Measurements from ENCODE around the gene SYNGAP1. TPM values are rescaled to one million over a fixed set of nuclear protein-coding genes. Genes with fewer than 3 reads are reported as not detected.

SYNGAP1 gene
- total and polyA plus RNA-seq, 2 experiments from 2014 or later = 13.9 to 45.0 TPM

- no peaks in the 10 kb centered on the region for H3K36me3 Mint-ChIP-seq (ENCODE audit: low read depth)
Observed at GRCh38 chr6:33477864-33478263, 58.0 kb downstream of the SYNGAP1 start.

More at GRCh38 chr6:33477864-33478263, 58.0 kb downstream of the SYNGAP1 start:
- H3F3A ChIP-seq (replicated peaks; ENCODE audit: low read depth) = no peaks in the 10 kb centered on the region
- no peaks in the 10 kb centered on the region for H3K36me3 ChIP-seq (ENCODE audit: insufficient read depth)
- H3K4me3 Mint-ChIP-seq = no peak overlapping the region
- H3K4me1 Mint-ChIP-seq = no peaks in the 10 kb centered on the region
- H3K4me1 ChIP-seq (ENCODE audit: insufficient read depth) = no peaks in the 10 kb centered on the region
- H3K27ac ChIP-seq (ENCODE audit: low read depth) = no peak overlapping the region
- no peaks in the 10 kb centered on the region for H3K79me2 ChIP-seq (replicated peaks; ENCODE audit: insufficient read depth)
- H3K4me3 ChIP-seq = no peak overlapping the region
- no peaks in the 10 kb centered on the region for H4K20me1 ChIP-seq (replicated peaks; ENCODE audit: insufficient read depth)
- TF ChIP-seq EZH2 (IDR thresholded peaks at IDR 0.05; ENCODE audit: low read depth, unreplicated experiment) (no peak), ZNF331 (CRISPR knock-in tag; IDR thresholded peaks at IDR 0.05; ENCODE audit: low read depth) (no peak), JUNB (IDR thresholded peaks at IDR 0.05; ENCODE audit: unreplicated experiment) (no peak), STAT1 (IDR thresholded peaks at IDR 0.05; ENCODE audit: unreplicated experiment) (no peak), ZNF114 (CRISPR knock-in tag; IDR thresholded peaks at IDR 0.05) (no peak), EZH2phosphoT487 (IDR thresholded peaks at IDR 0.05; ENCODE audit: unreplicated experiment) (no peak), CREB1 (CRISPR knock-in tag; IDR thresholded peaks at IDR 0.05; ENCODE audit: low read depth) (no peak), NANOG (IDR thresholded peaks at IDR 0.05; ENCODE audit: borderline replicate concordance) (no peak), POLR2AphosphoS5 (IDR thresholded peaks at IDR 0.05; ENCODE audit: low read depth) (no peak)
- TF ChIP-seq, protein P1, sequence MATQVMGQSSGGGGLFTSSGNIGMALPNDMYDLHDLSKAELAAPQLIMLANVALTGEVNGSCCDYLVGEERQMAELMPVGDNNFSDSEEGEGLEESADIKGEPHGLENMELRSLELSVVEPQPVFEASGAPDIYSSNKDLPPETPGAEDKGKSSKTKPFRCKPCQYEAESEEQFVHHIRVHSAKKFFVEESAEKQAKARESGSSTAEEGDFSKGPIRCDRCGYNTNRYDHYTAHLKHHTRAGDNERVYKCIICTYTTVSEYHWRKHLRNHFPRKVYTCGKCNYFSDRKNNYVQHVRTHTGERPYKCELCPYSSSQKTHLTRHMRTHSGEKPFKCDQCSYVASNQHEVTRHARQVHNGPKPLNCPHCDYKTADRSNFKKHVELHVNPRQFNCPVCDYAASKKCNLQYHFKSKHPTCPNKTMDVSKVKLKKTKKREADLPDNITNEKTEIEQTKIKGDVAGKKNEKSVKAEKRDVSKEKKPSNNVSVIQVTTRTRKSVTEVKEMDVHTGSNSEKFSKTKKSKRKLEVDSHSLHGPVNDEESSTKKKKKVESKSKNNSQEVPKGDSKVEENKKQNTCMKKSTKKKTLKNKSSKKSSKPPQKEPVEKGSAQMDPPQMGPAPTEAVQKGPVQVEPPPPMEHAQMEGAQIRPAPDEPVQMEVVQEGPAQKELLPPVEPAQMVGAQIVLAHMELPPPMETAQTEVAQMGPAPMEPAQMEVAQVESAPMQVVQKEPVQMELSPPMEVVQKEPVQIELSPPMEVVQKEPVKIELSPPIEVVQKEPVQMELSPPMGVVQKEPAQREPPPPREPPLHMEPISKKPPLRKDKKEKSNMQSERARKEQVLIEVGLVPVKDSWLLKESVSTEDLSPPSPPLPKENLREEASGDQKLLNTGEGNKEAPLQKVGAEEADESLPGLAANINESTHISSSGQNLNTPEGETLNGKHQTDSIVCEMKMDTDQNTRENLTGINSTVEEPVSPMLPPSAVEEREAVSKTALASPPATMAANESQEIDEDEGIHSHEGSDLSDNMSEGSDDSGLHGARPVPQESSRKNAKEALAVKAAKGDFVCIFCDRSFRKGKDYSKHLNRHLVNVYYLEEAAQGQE (IDR thresholded peaks at IDR 0.05; ENCODE audit: unreplicated experiment) = no peak
- TF ChIP-seq, protein P2, sequence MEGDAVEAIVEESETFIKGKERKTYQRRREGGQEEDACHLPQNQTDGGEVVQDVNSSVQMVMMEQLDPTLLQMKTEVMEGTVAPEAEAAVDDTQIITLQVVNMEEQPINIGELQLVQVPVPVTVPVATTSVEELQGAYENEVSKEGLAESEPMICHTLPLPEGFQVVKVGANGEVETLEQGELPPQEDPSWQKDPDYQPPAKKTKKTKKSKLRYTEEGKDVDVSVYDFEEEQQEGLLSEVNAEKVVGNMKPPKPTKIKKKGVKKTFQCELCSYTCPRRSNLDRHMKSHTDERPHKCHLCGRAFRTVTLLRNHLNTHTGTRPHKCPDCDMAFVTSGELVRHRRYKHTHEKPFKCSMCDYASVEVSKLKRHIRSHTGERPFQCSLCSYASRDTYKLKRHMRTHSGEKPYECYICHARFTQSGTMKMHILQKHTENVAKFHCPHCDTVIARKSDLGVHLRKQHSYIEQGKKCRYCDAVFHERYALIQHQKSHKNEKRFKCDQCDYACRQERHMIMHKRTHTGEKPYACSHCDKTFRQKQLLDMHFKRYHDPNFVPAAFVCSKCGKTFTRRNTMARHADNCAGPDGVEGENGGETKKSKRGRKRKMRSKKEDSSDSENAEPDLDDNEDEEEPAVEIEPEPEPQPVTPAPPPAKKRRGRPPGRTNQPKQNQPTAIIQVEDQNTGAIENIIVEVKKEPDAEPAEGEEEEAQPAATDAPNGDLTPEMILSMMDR (conservative IDR thresholded peaks at IDR 0.05; ENCODE audit: low read depth in 2 of 2) = no peak
- TF ChIP-seq, protein P3, sequence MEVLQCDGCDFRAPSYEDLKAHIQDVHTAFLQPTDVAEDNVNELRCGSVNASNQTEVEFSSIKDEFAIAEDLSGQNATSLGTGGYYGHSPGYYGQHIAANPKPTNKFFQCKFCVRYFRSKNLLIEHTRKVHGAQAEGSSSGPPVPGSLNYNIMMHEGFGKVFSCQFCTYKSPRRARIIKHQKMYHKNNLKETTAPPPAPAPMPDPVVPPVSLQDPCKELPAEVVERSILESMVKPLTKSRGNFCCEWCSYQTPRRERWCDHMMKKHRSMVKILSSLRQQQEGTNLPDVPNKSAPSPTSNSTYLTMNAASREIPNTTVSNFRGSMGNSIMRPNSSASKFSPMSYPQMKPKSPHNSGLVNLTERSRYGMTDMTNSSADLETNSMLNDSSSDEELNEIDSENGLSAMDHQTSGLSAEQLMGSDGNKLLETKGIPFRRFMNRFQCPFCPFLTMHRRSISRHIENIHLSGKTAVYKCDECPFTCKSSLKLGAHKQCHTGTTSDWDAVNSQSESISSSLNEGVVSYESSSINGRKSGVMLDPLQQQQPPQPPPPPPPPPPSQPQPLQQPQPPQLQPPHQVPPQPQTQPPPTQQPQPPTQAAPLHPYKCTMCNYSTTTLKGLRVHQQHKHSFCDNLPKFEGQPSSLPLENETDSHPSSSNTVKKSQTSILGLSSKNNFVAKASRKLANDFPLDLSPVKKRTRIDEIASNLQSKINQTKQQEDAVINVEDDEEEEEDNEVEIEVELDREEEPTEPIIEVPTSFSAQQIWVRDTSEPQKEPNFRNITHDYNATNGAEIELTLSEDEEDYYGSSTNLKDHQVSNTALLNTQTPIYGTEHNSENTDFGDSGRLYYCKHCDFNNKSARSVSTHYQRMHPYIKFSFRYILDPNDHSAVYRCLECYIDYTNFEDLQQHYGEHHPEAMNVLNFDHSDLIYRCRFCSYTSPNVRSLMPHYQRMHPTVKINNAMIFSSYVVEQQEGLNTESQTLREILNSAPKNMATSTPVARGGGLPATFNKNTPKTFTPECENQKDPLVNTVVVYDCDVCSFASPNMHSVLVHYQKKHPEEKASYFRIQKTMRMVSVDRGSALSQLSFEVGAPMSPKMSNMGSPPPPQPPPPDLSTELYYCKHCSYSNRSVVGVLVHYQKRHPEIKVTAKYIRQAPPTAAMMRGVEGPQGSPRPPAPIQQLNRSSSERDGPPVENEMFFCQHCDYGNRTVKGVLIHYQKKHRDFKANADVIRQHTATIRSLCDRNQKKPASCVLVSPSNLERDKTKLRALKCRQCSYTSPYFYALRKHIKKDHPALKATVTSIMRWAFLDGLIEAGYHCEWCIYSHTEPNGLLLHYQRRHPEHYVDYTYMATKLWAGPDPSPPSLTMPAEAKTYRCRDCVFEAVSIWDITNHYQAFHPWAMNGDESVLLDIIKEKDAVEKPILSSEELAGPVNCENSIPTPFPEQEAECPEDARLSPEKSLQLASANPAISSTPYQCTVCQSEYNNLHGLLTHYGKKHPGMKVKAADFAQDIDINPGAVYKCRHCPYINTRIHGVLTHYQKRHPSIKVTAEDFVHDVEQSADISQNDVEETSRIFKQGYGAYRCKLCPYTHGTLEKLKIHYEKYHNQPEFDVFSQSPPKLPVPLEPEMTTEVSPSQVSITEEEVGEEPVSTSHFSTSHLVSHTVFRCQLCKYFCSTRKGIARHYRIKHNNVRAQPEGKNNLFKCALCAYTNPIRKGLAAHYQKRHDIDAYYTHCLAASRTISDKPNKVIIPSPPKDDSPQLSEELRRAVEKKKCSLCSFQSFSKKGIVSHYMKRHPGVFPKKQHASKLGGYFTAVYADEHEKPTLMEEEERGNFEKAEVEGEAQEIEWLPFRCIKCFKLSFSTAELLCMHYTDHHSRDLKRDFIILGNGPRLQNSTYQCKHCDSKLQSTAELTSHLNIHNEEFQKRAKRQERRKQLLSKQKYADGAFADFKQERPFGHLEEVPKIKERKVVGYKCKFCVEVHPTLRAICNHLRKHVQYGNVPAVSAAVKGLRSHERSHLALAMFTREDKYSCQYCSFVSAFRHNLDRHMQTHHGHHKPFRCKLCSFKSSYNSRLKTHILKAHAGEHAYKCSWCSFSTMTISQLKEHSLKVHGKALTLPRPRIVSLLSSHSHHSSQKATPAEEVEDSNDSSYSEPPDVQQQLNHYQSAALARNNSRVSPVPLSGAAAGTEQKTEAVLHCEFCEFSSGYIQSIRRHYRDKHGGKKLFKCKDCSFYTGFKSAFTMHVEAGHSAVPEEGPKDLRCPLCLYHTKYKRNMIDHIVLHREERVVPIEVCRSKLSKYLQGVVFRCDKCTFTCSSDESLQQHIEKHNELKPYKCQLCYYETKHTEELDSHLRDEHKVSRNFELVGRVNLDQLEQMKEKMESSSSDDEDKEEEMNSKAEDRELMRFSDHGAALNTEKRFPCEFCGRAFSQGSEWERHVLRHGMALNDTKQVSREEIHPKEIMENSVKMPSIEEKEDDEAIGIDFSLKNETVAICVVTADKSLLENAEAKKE (CRISPR knock-in tag; IDR thresholded peaks at IDR 0.05) = no peak
- TF ChIP-seq, protein P4, sequence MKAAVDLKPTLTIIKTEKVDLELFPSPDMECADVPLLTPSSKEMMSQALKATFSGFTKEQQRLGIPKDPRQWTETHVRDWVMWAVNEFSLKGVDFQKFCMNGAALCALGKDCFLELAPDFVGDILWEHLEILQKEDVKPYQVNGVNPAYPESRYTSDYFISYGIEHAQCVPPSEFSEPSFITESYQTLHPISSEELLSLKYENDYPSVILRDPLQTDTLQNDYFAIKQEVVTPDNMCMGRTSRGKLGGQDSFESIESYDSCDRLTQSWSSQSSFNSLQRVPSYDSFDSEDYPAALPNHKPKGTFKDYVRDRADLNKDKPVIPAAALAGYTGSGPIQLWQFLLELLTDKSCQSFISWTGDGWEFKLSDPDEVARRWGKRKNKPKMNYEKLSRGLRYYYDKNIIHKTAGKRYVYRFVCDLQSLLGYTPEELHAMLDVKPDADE (IDR thresholded peaks at IDR 0.05) = no peak
- H3K9me3 Mint-ChIP-seq = no peaks in the 10 kb centered on the region
- H3K9me2 ChIP-seq (ENCODE audit: insufficient read depth) = no peaks in the 10 kb centered on the region
- DNase-seq (ENCODE audit: low spot score) (no peak), ATAC-seq (no peak)
- H2AFZ ChIP-seq = no peak overlapping the region
- H3K27me3 ChIP-seq (ENCODE audit: insufficient read depth) = no peaks in the 10 kb centered on the region
- H3K27me3 Mint-ChIP-seq (ENCODE audit: insufficient read depth, low read depth, poor library complexity) = peaks cover 7% of the 10 kb centered on the region
- H3K27ac Mint-ChIP-seq = no peak overlapping the region
- H3K4me2 ChIP-seq = no peak overlapping the region

Data from GM23338 (cell line).